VCaP (cell line): ENCODE data around the gene PDE11A.
A peak's percentile ranks its signal among the peaks of the same experiment; 100 is the strongest.

Source experiments
- H3K27ac ChIP-seq: fragments of 450-650 bp; 2 replicates; pipeline ENCODE4 v1.5.1; 2017
- TF ChIP-seq, protein P1 (sequence below): fragments of 450-650 bp; conservative IDR thresholded peaks from 2 replicates; pipeline ENCODE4 v1.5.1; 2017; ENCODE audit warnings: mild to moderate bottlenecking, moderate library complexity

PDE11A gene

GRCh38 chr2:178111743-178112142, 39.2 kb upstream of the PDE11A start:
- TF ChIP-seq, protein P1, sequence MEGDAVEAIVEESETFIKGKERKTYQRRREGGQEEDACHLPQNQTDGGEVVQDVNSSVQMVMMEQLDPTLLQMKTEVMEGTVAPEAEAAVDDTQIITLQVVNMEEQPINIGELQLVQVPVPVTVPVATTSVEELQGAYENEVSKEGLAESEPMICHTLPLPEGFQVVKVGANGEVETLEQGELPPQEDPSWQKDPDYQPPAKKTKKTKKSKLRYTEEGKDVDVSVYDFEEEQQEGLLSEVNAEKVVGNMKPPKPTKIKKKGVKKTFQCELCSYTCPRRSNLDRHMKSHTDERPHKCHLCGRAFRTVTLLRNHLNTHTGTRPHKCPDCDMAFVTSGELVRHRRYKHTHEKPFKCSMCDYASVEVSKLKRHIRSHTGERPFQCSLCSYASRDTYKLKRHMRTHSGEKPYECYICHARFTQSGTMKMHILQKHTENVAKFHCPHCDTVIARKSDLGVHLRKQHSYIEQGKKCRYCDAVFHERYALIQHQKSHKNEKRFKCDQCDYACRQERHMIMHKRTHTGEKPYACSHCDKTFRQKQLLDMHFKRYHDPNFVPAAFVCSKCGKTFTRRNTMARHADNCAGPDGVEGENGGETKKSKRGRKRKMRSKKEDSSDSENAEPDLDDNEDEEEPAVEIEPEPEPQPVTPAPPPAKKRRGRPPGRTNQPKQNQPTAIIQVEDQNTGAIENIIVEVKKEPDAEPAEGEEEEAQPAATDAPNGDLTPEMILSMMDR, result no peak
- peak overlapping the region; percentile 82 for H3K27ac ChIP-seq

DNA sequence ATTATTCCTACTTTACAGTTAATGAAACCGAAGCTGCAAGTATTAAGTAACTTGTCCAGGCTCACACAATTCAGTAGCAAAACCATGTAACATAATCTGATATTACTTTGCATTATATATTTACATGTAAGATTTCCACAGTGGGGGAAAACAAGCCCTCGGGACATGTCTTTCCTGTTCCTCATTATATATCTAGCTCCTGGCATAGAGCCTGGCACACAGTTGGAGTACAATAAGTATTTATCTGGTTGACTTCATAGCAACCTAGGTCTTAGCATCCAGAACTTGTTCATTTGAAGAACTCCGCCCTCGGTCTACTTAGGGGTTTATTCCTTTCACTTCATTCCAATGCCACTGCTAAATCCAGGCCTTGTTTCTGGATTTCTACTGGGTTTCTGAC, 38.1 kb upstream of the PDE11A start:
- H3K27ac ChIP-seq, result peak overlapping the region; percentile 54
- TF ChIP-seq, protein P1, result no peak

DNA sequence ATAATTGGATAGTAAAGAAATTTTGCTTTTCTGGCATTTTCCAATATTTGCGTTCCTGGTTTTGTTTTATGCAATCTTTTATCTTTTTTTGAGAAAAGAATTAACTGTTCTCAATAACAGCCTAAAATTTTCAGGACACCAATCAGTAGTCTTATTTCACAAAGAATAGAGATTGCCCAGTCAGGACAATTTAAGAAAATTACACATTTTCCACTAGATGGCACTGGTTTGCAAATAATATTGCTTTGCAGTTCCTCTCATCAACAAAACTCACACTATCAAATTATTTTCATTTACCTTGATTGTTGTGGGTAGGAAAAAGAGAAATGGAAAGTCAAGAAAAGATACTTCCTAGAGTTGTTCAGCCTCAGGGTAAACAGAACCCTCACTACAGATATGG, 37.2 kb upstream of the PDE11A start:
- H3K27ac ChIP-seq, result peak overlapping the region; percentile 54; the same call in 1 of the 2 replicates
- TF ChIP-seq, protein P1, result peak; percentile 77

DNA sequence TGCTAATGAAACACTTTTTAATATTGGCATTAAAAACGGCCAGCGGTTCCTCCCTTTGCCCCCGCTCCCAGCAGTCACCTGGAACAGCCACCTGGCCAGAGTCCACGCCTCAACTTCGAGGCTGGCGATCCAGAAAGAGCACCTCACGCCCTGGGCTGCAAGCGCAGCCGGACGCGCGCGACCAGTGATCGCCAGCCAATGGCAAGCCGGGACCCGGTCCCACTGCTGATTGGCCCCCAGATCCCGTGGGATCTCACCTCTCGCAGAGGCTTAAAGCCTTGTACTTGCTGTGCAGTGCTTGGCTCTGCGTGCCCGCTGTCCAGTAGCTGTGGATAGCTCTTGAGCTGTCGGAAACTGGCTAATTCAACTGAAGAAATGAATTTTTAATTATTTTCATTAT, 35.6 kb upstream of the PDE11A start:
- TF ChIP-seq, protein P1, result no peak
- H3K27ac ChIP-seq, result peak overlapping the region; percentile 90; the same call in 1 of the 2 replicates

DNA sequence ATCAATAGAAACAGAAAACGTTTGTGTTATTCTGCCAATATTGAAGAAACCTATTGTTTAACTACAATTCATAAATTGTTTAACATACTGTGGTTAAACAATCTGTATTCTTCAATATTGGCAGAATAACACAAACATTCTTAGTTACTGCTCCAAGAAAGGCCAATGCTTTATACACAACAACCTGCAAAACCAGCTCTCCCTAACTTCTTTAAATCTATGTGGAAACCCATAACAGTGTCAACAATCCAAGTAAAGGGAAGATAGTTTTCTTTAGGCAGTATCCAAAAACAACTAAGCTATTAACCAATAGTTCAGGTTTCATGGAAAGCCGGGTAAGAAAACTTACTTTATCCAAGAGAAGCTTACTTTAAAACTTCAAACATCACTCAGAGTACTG, 33.5 kb upstream of the PDE11A start:
- H3K27ac ChIP-seq, result peak overlapping the region; percentile 90
- TF ChIP-seq, protein P1, result no peak

DNA sequence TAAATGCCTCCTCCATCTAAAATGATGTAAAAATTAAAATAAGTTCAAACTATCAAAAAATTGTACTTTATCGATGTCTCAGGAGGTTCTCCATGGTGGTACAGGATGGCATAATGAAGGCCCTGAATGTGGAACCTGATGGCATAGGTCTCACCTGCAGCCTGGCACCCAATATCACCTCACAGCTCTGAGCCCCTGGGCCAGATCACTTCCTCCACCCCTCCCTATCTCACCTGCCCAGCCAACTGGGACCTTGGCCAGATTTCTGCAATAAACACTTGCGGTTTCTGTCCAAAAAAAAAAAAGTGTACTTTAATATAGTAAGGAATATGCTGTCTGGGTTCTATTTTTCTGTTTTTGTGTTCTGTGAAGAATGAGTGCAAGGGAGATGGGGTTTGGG, 33.0 kb upstream of the PDE11A start:
- TF ChIP-seq, protein P1, result no peak
- H3K27ac ChIP-seq, result peak overlapping the region; percentile 90

DNA sequence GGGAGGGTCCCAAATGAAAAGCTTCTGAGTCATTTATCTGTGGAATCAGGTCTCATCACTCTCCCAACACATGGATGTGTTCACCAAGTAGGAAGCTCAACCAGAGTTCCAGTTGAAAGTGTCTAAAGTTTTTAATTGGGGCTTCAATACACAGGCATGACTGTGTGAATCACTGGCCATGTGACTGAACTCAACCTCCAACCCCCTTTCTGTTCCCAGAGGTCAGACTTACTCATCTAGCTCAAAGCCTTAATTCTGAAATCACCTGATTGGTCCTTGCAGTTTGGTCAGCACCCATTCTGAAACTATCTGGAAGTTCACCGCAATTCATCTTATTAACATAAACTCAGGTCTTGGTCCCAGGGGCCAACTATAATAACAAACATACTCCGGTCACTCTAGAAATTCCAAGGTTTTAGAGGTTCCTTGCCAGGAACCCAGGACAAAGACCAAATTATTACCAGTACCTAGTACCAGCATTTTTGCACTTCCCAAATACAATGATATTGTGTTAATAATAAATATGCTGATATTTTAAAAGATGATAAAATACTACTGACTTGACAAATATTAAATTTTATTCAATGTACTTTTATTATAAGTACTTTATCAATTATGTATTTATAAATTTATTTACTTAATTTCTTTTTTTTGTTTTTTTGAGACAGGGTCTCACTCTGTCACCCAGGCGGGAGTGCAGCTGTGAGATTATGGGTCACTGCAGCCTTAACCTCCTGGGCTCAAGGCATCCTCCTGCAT, 28.9 kb upstream of the PDE11A start:
- no peak overlapping the region for H3K27ac ChIP-seq
- TF ChIP-seq, protein P1, result no peak
